HG02973 (cell line): Measurements from ENCODE around the gene WFDC1.

Experiments
- ATAC-seq: cut with Tn5 transposase; IDR thresholded peaks from one replicate; pipeline ENCODE4 v1.9.1; 2021; ENCODE audit warnings: moderate library complexity; ENCODE audit not compliant: unreplicated experiment

Gene WFDC1

GRCh38 chr16:84349862-84350684 lies 55.4 kb downstream of the WFDC1 start:
- no peak for ATAC-seq

DNA sequence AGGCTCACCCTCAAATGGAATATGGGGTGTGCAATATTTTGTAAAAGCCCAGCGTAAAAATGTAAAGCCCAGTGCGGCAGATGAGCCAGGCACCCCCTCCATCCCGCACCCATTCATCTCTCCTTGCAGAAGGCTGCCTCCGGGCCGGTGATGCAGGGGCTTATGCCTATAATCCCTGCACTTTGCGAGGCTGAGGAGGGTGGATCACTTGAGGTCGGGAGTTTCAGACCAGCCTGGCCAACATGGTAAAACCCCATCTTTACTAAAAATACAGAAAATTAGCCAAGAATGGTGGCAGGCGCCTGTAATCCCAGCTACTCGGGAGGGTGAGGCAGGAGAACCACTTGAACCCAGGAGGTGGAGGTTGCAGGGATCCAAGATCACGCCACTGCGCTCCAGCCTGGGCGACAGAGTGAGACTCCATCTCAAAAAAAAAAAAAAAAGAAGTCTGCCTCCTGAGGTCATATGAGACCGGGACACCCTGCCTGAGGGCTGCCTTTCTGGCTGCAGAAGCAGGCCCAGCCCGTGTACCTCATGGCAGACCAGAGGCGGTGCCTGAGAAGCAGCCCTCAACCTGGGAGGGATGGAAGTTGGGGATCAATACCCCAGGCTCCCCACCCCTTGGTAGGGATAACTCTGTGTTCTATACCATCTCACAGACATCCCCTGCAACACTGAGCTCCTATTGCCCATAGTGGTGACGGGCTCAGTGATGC lies 56.2 kb downstream of the WFDC1 start:
- no peak for ATAC-seq

- no peak for ATAC-seq
Observed at GRCh38 chr16:84351630-84352029, 57.0 kb downstream of the WFDC1 start.

DNA sequence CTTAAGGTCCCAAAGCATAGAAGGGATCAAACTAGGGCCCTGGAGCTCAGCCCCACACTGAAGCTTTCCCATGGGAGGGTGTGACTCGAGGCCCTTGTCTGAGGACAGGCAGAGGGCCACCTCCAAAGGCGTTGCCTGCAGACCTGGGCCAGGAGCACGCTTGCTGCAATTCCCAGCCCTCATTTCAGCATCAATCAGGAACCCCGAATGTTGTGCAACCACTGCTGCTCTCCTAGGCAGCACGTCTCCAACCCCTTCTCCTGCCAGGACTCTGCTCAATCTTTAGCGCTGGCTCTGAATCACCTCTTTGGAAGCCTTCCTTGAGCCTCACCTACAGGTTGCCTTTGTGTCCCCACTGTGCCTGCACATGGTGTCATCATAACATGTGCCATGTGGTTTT lies 59.6 kb downstream of the WFDC1 start:
- ATAC-seq, result no peak

DNA sequence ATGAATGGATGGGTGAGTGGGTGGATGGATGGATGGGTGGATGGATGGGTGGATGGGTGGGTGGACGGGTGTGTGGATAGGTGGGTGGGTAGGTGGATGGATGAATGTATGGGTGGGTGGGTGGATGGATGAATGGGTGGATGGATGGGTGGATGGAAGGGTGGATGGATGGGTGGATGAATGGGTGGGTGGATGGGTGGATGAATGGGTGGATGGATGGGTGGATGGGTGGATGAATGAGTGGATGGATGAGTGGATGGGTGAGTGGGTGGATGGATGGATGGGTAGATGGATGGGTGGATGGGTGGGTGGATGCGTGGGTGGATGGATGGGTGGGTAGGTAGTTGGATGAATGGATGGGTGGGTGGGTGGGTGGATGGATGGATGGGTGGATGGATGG lies 60.5 kb downstream of the WFDC1 start:
- ATAC-seq, result no peak

DNA sequence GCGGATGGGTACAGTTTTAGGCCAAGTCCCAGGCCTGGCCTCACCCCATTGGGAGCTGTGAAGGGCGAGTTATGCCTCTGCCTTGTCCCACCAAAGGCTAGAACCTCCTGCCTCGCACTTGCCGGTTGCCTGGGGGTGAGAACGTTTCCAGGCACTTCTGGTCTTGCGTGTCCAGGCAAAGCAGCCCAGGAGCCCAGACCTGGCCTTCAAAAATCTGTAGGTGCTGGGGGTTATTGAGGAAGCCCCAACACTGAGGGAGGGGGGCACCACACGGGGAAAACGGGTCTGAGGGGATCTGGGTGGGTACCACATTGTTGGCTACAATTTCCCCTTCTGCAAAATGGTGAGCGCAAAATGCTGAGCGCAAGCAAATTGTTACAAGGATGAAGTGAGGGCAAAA lies 61.5 kb downstream of the WFDC1 start:
- no peak for ATAC-seq

DNA sequence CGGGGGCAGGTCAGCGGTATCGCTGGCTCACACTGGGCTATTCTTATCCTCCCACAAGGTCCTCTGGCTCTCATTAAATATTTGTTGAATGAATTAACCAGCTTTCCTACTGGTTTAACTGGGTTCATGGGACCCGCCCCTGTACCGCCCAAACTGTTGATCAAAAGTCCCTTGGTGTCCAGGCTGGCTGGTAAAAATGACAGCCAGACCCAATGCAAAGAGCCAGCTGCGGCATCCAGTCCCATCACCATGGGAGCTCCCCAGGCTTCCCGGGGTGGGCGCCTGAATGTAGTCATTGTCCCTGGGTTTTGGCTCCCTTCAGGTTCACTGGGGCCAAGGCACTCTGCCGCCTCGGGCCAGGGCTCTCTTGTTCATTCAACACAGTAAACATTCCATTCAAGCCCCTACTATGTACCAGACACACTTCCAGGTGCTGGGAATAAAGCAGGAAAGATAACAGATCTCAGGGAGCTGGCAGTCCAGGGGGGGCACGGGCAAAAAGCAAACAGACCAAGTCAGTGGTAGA lies 62.0 kb downstream of the WFDC1 start:
- ATAC-seq, result no peak

DNA sequence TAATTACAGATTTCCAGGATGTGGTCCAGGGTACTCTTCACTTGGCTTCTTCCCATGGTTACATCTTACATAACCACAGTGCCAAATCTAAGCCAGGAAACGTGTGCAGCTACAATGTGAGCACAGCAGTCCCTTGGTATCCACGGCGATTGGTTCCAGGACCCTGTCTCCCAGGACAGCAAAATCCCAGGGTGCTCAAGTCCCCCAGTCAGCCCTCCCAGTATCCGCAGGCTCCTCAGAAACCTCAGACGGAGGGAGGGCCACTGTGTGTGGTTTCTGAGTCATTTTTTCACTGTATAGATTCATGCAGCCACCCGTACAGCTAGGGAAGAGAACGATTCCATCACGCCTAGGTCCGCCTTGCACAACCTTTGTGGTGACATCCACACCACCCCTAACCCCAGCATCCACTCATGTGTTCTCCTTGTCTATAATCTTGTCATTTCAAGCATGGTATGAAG lies 62.5 kb downstream of the WFDC1 start:
- no peak for ATAC-seq

GRCh38 chr16:84358601-84359295 lies 64.1 kb downstream of the WFDC1 start:
- no peak for ATAC-seq

DNA sequence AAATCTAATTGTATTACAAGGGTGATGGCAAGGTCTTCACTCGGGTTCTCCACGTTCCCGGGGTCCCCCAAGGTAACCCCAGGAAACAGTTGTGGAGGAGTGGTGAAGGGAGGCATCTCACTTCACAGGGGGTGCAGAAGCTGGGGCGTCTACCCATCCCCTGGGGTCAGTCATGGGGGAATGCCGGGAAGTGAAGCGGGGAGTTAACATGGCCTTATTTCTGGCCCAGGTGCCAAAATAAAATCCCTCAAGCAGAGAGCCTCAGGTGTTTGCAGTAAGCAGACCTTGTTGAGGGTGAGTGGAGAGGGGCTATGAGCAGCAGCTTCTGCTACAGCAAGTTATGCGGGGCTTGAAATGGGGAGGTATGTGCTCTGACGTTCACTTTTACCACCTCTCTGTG lies 64.6 kb downstream of the WFDC1 start:
- no peak for ATAC-seq

- ATAC-seq, result no peak
Observed at GRCh38 chr16:84360170-84360569, 65.5 kb downstream of the WFDC1 start.

DNA sequence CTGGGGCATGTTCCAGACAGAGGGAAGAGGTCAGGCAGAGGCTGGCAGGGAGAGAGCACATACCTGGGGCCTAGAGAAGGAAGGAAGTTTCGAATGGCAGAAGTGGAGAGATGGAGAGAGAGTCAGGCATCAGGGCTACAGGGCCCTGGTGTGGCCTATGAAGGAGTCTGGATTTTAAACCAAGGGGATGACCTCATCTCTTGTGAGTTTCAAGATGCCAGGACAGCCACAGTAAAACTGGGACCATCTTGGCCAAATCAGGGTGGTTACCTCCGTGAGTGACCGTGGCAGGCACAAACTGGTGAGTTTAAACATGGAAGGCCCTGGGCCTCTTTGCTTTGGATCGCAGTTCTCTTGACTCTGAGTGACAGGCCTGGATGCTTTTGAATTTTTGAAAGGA lies 66.1 kb downstream of the WFDC1 start:
- no peak for ATAC-seq

DNA sequence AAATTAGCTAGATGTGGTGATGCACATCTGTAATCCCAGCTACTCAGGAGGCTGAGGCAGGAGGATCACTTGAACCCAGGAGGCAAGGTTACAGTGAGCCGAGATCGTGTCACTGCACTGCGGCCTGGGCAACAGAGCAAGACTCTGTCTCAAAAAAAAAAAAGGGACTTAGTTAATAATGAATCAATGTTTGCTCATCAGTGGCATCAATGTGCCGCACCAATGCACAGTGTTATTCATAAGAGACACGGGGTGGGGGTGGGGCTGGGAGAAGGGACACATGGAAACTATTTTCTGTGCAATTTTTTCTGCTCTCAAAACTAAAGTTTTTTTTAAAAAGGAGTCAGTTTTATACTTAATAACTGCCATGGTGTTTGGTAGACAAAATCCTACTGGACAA lies 66.9 kb downstream of the WFDC1 start:
- ATAC-seq, result no peak

DNA sequence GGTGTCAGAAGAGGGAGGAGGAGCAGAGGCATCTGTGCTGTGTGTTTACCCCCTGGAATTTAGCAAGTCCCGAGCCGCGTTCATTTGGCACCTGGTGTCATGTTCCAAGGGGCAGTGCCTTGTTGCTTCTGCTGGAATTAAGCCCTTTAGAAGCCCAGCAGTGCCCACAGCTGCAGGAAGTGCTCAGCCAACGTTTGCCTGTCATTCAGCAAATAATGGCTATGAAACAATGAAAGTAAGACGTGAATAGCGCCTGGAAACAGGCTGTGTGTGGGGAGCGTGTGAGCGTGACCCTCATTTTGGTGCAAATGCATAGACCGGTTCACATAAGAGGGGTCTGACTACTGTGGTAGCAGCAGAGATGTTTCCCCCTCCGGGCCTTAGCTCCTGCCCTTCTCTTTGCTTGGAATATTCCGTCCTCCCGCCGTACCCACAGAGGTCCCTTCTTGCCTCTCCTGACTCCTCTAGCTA lies 67.8 kb downstream of the WFDC1 start:
- no peak for ATAC-seq

DNA sequence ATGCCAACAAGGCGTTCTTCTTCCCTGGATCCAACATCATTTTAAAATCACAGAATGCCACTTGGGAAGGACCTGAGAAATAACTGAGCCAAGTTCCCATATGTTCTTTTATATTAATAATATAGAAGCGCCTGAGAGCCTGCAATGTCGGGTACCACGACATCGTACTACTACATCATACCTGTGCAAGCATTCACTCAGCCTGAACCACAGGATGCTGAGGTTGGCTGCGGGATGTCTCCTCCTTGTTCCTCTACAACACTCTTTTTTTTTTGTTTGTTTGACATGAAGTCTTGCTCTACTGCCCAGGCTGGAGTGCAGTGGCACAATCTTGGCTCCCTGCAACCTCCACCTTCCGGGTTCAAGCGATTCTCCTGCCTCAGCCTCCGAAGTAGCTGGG lies 71.5 kb downstream of the WFDC1 start:
- ATAC-seq, result no peak

- no peak for ATAC-seq
Observed at GRCh38 chr16:84367297-84367680, 72.6 kb downstream of the WFDC1 start.

- no peak for ATAC-seq
Observed at GRCh38 chr16:84367750-84368307, 73.2 kb downstream of the WFDC1 start.

- ATAC-seq, result no peak
Observed at GRCh38 chr16:84368308-84368996, 73.8 kb downstream of the WFDC1 start, which contains the start of gene ATP2C2. TSS of gene ATP2C2 (plus strand) at chr16:84368538. CDS start at chr16:84368616, 78 bp downstream.

DNA sequence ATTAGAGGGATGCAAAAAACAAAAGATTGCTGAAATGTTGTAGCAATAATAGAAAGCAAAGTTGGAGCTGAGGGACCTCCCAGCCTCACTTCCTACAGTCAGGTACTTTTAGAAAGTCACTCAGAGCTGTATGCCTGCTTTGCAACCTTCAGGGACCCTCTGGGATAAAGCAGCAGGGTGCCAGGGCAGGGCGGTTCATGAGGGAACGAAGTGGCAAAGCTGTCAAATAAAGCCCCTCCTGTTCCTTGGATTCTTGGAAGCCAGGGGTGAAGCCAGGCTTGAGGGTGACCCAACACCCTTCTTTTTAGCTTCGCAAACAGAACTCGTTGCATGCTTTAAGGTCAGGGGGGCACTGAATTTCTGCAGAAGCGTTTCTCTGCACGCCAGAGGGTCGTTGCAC lies 74.4 kb downstream of the WFDC1 start:
- no peak for ATAC-seq

DNA sequence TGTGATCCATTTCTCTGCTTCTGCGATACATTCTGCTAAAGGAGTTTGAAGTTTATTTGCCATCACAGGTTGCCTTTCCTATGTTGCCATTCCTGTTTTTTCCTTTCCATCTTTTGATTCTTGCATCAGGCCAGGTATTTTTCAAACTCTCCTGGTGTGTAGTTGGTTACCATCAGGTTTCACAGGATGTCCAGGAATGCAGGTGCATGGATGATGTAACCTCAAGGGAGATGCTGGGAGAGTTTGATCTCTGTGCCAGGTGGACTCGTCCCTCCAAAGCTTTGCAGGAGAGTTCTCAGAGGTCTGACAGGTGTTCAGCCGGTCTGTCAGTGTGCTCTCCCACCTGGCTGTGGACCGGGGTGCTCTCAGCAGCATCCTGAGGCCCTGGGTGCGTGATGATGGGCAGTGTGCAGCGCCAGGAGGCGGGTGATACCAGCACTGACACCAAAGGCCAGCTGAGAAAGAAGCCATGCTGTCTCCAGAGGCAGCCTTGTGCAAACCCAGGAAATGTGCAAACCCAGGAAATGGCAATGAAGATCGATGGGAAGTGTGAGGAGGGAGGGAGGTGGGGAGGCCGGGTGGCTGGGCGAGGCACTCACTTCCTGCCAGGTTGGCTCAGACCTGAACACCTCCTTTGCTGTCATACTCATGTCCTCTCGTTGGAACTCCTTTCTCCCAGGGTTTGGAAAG lies 75.4 kb downstream of the WFDC1 start:
- no peak for ATAC-seq
